HG03196 (cell line): ENCODE results near the gene STRN4.

ENCODE experiments used
- ATAC-seq: cut with Tn5 transposase; IDR thresholded peaks from one replicate; pipeline ENCODE4 v1.9.1; 2021; ENCODE audit not compliant: unreplicated experiment

STRN4 gene

DNA sequence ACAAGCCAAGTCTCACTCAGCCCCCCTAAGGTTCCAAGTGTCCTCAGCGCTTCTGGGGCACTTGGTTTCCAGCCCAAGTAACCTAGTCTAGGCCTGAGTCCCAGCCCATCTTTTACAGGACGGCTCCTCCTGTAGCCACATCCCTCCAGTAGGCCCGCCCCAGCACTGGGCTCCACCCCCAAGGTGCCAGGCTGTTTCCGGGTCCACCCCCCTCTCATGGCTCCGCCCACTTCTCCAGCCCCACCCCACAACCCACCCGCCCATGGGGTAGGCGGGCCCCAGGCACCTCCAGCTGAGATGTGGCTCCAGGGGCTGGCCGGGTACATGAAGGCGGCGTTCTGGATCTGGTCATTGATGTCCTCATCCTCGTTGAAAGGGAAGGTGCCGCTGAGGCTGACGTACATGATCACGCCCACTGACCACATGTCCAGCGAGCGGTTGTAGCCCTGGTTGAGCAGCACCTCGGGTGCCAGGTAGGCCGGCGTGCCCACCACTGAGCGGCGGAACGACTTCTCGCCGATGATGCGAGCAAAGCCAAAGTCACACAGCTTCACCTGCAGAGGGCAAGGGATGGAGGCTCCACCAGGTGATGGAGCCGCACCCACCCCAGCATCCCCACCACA lies 68.0 kb downstream of the STRN4 start:
- ATAC-seq = no peak

GRCh38 chr19:46674416-46675178 lies 71.7 kb downstream of the STRN4 start:
- ATAC-seq = no peak

DNA sequence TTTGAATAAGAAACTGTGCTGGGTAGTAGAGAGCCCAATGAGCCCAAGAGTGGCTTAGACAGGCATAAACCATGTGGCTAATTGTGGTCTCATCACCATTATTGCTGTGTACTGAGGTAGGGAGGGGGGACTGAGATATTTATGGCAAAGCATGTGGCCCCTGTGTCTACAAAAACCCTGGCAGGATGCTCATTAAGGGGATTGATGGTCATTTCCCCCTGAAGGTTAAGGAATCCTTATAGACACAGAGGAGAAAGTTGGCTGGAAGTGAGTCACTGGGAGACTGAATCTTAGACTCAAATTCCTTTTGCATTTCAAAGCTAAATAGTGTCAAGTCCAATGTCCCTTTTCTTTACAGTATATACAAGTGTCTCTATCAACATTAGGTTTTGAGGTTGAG lies 75.4 kb downstream of the STRN4 start:
- no peak for ATAC-seq
